Fibroblast of lung (primary cell): ENCODE results near the gene KLK14.

Experiments used
- CTCF ChIP-seq, 2 donors: IDR thresholded peaks in 1 of 2; conservative IDR thresholded peaks in 1 of 2; 1 replicate in 1 of 2; 2 replicates in 1 of 2; pipeline ENCODE4 v1.5.1; 2011 to 2012; ENCODE audit warnings: low read length in 2 of 2, control low read depth in 1 of 2, inconsistent platforms in 1 of 2, low read depth in 1 of 2, mild to moderate bottlenecking in 1 of 2
- EZH2 ChIP-seq: IDR thresholded peaks from 2 replicates; pipeline ENCODE4 v1.5.1; 2012; ENCODE audit warnings: low read length, control low read depth, mild to moderate bottlenecking; ENCODE audit errors: missing control alignments

DNA sequence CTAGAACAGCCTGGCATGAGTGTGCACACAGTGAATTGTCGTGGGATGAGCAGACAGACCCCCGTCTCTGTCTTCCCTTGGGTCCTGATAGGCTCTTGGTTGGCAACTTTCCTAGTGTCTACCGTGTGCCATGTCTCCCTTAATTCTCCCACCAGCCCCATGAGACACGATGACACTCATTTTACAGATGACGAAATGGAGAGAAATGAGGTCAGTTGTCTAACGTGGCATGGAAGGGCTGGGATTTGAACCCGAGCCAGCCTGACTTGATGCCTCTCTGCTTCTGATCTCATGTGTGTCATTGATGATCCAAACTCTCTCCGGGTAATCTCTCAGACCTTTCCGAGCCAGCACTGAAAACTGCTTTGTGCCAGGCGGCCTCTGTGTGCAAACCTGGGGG, 8.4 kb upstream of the KLK14 start:
- no peak for TF ChIP-seq CTCF (conservative IDR thresholded peaks at IDR 0.05 in 1 of 2, IDR thresholded peaks at IDR 0.05 in 1 of 2; ENCODE audit: low read depth in 1 of 2, low read length in 2 of 2)
- TF ChIP-seq EZH2: no peak
